SK-N-SH (cell line): ENCODE measurements around the gene ARHGAP42.

Experiments
- CTCF ChIP-seq: fragments of 200-600 bp; sonication (generic); IDR thresholded peaks from 2 replicates; pipeline ENCODE4 v1.6.1; 2017; ENCODE audit warnings: antibody characterized with exemption, mild to moderate bottlenecking, moderate library complexity
- PBX3 ChIP-seq: IDR thresholded peaks from 2 replicates; pipeline ENCODE4; 2012

- TF ChIP-seq CTCF (no peak), PBX3 (no peak)
Observed at GRCh38 chr11:100830978-100831732, 144.1 kb downstream of the ARHGAP42 start.
